Activated CD8-positive, alpha-beta memory T cell treated with anti-CD3 and anti-CD28 coated beads, Interleukin-2, amount 50 U/mL, for 4 hours (primary cell): Measurements from ENCODE around the gene USP6NL.
"Not testable (repeated sequence)": the region's sequence is repeated elsewhere in the genome, so short reads cannot be mapped to it uniquely, and the experiment has no call there.

Experiments used
- DNase-seq: peaks from one replicate; pipeline ENCODE4 v3.0.0-alpha.2; 2020

The USP6NL gene

DNA sequence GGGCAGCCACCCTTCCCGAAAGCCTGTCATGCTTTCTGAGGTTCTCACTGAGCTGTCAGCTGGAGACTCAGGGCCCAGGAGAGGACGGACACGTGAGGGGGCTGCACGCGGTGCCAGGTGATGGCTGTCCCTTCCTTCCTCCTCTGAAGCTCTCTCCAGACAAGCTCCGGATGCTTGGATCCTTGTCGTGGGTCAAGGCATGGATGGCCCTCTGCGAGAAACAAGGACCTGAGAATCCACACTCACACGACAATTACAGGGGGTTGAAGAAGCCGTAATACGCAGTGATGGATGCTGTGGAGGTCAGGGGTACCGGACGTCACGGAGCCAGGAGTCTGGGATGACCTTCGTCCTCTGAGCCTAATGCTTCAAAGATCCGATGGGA is 170.3 kb downstream of the USP6NL start:
- DNase-seq = no peak

DNA sequence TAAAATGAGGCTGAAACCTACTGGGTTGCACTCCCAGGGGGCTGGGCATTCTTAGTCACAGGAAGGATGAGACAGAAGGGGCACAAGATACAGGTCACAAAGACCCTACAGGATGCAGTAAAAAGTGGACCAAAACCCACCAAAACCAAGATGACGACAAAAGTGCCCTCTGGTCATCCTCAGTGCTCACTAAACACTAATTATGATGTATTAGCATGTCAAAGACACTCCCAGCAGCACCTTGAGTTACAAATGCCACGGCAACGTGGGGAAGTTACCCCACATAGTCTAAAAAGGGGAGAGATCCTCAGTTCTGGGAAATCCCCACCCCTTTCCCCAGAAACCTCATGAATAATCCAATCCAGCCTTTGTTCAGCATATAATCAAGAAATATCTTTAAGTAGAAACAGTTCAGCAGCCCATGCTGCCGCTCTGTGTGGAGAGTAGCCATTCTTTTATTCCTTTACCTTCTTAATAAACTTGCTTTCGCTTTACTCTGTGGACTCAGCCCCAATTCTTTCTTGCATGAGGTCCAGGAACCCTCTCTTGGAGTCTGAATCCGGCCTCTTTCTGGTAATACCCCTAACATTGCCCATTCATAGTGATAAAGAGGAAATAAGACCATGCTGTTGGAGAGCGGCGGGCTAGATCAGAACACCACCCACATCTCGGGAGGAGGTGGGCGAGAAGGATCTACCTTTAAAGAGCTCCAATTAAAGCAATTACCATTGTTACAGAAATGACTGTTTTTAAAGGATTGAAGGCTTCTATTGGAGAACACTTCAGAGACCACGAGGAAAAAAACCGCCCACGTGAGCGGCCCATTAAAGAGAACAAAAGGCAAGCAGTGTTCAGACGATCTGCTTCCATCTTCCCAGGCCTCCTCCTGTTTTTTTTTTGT is 170.9 kb downstream of the USP6NL start:
- peak; percentile 28 for DNase-seq

DNA sequence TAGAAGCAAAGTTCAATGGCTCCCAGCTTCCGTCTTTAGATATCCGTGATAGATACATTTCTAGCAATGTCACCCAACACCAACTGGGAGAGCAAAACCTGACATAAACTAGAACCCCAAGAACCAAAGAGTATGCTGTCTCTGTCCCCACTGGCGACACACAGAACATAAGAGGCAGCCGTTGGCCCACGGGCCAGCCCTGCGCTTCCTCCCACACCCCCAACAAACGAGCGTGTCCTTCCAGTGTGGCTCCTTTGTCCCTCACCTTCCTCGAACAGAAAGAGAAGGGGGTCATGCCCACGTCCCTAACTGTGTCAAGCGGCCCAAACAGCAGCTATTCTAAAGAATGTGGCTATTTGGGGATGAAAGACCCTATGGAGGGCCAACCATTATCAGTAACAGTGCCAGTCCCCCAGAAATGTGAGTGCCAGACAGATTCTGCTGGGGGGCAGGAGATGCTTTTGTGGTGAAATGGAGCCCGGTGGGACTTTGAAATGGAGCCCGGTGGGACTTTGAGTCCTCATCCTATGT is 171.9 kb downstream of the USP6NL start:
- DNase-seq = no peak

DNA sequence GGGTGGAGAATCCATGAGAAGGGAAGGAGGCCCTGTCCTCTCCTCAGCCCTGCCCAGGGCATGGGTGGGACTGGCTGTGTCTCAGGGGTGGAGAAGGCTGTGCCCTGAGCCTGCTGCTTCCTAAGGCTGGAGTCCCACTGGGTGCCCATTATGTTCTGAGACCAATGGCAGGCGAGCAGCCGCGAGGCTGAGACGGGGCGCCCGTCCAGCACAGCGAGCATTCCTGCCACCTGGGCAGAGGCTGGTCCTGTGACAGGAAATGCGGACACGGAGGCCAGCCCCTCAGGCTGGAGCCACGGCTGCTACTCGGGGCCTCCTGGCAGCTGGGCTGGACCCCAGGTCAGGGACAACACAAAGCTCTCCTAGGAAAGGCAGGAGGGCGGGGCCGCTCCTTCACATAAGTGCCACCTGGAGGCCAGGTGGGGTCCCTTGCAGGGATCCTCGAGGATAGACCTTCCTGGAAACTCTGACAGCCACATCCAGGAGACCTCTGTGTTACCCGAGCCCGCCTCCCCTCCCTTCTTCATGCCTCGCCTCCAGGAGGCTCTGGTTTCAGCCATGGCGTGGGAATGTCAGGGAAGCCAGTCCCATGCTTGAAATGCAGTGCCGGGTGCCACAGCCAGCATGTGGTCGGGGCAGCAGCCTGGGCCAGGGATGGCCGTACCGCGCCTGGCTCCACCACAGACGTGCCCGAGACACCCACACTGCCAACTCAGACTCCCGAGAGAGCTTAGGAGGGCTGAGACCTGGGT is 173.9 kb downstream of the USP6NL start:
- DNase-seq = no peak

DNA sequence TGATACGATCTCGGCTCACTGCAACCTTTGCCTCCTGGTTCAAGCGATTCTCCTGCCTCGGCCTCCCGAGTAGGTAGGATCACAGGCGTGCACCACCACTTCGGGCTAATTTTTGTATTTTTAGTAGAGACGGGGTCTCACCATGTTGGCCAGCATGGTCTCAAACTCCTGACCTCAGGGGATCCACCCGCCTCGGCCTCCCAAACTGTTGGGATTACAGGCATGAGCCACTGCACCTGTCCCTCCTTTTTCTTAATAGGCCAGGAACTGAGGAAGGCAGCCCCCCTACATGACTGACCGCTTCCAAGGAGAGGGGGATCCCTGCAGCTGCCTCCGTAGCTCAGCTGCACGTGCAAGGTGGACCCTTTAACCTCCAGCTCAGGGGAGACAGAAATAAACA is 175.0 kb downstream of the USP6NL start:
- not testable (repeated sequence) for DNase-seq

DNA sequence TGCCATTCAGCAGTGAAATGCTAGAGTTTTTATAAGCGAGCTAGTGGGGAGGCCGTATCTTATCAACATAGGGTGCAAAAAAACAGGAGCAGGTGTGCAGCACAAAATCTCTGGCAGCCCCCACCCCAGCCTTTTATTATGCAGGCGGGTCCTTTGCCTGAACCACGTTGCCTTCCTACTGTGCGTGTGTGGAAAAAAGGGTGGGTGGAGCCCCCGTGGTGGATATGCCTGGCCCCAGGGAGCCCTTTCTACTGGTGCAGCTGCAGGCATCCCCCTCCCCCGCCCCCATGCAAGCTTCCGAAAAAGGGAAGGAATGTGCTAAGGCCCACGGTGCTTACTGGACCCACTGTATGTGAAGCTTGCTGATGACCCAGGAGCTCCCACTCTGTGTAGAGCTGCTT is 175.9 kb downstream of the USP6NL start:
- no peak for DNase-seq

DNA sequence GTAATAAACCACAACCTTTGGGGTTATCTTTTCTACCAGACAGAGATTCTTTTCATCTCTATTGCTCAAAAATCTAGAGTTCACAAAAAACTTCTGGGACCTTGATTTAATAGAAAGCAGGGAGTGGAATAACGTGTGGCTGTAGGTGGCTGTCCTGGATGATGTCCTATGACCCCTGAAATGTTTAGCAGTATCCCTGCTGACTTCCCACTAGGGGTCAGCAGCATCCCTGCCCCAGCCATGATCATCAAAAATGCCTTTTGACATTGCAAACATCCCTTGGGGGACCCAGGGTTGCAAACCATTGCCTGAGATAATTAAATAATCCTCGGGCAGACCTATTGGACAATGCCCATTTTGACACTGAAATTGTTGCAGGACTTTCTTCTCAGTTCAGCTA is 177.1 kb downstream of the USP6NL start:
- no peak for DNase-seq

DNA sequence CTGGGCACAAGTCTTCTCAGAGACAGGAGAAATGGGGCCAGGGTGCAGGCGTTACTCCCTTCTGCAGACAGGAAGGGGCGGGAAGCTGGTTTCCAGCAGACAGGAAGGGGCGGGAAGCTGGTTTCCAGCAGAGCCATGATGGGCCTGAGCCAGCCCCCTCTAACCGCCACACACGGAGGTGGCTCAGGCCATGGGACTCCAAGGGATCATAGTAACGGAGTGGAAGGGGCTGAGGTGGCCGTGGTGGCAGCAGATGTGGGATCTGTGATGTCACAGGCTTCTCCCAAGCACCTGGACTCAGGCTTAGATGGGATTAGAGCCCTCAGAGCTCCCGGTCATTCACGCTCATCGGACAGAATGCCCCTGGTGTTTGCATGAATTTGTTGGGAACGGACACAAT is 177.8 kb downstream of the USP6NL start:
- DNase-seq = no peak

DNA sequence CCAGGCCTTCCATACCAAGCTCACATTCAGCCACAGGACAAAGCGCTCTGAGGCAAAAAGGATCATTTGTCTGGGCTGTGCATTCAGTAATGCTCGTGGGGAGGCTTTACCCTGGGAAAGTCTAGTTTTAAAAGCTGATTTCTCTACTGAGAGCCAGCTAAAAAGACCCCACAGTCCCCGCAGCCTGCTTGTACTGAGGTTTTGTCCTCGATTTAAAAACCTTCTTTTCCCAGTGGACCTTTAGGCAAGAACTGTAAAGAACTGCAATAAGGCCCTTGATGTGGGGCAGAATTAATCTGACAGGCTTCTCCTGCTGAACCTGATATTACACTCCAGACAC is 180.3 kb downstream of the USP6NL start:
- no peak for DNase-seq

DNA sequence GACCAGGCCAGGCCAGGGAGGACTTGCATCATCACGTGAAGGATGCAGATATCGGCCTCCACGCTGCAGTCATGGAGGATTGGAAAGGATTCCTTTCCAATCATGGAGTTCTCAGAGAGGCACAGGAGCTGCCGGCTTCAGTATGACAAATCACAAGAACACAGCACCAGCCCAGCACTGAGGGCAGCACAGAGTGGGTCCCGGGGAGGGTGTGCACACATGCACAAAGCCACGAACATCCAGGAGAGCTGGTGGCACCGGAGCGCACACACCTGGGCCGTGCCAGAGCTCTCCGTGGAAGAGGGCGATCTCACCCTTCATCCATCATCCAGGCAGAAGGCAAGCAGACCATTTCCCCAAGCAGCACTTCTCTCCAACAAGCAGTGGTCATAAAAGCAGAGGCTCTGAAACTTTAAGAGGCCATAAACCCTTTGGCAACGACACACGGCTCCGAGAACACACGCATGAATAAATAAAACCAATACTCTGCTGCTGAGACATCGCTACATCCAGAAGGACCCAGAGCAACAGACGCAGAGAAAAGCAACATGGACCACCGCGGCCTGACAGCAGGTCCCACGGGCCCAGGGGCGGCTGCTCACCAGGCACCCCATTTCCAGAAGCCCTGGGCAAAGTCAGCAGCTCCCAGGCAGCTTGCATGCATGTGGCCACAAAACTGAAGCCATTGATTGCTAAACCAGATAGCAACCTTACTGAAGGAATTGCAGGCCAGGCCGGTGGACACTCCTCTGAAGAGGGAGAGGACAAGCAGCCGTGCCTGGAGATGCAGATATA is 180.8 kb downstream of the USP6NL start:
- no peak for DNase-seq

DNA sequence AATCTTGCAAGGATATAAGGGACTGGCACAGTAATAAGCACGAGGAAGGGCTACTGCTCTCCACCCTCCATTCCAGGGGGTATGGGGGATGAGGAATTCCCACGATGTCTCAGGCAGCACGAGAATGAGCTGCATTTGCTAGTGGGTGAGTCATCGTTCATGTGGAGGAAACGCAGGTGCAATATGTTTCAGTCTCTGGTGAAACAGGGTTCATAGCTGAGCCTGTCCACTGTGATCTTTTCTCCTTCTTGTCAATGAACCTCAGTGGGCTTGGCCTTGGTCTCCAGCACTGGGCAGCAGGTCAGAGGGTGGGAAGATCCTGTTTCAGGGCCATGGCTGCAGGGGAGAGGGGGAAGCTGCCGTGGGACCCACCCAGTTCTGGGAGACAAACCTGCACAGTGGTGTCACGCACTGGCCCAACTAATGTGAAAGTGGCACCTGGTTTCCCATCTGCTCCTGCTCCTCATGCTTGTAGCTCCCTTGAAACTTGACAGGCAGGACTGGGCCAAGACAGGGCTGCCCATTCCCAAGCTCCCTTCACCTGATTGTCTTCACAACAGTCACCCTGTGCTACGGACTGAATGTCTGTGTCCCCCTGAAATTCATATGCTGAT is 181.9 kb downstream of the USP6NL start:
- no peak for DNase-seq

DNA sequence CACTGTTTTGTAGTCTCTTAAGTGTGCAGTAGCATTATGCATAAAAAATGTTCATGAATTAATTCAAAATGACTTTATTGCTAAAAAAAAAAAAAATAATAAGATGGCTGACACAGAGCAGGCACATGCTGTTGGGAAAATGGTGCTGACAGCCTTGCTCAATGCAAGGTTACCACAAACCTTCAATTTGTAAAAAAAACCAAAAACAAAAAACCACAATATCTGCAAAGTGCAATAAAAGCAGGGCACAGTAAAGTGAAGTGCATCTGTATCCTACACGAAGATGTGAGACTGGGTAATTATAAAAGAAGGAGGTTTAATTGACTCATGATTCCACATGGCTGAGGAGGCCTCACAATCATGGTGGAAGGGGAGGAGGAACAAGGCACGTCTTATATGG is 185.8 kb downstream of the USP6NL start:
- no peak for DNase-seq

DNA sequence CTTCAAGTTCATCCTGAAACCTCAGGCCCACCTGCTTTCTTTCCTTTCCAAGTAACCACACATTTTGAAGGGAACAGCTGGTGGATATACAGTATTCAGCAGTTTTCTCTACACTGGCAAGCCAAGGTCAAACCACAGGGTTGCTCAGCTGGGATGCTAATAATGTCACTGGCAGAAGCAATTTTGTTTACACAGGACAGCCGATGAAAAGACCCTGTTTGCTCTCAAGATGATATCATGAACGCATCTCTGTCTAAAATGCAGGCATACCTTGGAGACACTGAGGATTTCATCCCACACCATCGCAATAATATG is 186.2 kb downstream of the USP6NL start:
- DNase-seq = no peak

DNA sequence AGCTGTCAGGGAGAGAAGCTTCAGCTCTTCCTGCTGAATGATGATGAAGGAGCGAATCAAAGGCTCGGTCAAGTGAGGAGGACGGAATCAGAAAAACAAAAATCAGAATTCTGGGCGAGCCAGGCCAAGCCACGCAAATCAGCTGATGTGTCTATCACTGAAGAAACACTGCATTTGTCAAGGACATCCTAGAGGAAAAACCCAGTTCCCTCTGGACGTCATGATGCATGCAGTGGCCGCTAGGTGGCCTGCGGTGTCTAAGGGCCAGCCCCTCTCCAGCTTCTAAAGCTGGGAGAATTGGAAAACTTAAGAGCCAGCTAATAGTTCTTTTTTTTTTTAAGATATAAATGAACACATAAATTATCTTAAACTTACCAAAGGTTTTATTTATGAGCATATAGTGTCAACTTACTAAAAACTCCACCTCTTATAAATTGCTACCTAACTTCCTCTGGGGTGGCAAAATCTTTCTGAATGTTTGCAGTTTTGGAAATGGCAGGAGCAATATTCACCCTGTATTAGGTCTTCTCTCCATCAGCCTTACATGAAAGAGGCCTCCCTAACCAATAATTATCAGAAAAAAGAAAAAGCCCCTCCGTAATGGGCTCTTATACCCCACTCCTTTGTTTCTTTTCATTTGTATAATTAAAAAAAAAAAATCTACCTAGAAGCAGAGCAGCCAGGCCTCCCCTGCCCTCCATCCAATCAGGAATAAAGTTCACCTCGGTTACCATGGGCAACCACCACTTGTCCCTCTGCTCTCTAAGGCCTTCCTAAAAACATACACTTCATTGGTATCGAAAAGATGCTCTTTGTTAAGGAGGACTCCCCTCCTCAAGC is 186.8 kb downstream of the USP6NL start:
- no peak for DNase-seq

DNA sequence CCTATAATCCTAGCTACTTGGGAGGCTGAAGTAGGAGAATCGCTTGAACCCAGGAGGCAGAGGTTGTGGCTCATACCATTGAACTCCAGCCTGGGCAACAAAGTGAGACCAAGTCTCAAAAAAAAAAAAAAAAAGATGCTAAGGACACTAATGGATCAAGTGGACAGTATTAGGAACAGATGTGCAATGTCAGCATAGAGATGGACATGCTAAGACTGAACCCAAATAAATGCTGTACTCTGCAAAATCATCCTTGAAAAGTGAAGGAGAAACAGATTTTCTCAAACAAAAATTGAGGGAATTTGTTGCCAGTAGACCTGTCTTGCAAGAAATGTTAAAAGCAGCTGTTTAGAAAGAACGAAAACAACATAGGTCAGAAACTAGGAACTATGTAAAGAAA is 194.5 kb downstream of the USP6NL start:
- no peak for DNase-seq

DNA sequence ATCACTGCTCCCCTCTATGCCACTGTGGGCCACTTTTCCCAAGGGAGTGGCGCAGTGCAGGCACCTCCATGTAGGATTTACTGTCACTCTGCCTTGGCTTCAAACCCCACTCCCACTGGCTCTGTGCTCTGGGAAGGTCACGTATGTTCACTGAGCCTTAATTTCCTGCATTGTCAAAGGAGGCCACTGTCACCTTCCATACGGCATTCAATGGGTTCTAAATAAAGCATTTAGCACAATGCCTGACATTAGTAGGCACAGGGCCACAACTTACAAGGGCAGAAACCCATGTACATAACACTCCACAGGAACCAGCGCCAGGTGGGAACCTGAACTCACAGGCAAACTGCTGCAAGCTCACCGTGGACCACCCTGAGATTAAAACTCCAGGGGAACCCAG is 196.4 kb downstream of the USP6NL start:
- no peak for DNase-seq

DNA sequence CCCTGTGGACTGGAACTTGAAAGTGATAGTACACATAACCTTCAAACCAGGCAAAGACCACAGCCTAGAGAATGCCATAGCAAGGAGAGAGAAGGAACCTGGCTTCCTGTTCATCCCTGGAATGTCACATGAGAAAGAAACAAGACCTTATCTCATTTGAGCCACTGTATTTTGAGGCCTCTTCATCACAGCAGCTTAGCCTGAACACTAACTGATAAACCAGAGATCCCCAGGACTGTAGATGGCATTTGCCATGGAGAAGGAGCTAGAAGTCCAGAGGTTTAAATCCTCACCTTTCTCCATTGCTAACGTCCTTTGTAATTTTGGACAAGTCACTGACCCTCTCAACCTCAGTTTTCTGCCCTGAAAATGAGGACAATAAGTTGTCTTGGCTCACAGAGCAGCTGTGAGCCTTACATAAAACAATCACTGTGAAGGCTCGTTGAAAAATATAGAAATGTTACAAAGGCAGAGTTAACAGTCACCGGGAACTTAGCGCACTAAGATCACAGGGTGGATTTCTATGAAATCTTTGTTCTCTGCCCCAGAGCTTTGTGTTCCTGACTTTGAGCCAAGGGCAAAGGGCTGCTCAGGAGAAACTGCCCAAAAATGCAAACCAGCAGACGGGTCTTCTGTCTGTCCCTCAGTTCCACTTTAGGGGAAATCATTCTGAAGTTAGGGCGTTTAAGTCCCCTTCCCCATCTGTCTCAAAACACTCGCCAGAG is 197.0 kb downstream of the USP6NL start:
- DNase-seq = no peak

DNA sequence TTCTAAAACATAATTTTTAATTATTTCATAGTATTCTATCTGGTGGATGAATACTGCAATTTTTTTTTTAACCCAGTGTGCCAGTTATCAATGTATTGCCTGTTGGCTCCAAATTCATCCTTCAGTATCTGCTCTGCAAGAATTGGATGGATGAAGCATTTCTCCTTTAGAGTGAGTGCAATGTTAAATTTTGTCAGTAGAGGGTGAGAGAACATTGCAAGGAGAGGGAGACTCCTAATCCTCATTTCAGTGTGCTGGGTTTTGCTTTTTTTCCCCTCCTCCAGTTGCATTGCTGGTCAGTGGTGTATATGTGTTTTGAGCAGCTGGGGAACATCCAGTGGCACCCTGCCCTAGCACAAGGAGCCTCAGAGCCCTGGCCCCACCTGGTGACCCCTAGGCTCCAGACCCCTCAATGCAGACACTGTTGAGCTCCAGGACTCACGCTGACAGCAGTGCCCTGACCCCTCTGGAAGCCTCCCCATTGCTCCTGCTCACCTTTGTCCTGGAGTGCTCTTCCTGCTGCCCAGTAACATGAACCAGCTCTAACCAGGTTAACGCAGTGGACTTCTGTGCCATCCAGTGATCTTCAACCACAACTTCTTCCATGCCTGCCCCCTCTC is 199.4 kb downstream of the USP6NL start:
- DNase-seq = no peak

DNA sequence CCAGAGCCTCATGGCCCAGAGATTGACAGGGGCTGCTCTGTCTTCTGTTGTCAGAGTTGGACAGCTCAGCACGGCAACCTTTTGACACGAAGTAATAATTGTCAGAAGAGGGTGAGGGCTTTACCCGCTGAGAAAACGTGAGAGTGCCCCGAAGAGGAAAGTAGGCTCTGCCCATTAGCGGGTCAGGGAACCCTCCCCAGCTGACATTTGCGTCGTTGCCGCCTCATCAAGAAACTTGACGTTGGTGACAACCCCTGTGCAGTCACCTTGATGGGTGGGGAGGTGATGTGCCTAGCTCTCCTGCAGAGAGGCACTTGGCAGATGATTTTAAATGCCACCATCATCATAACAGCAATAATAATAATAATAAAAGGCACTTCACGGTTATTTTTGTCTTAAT is 202.1 kb downstream of the USP6NL start:
- no peak for DNase-seq

DNA sequence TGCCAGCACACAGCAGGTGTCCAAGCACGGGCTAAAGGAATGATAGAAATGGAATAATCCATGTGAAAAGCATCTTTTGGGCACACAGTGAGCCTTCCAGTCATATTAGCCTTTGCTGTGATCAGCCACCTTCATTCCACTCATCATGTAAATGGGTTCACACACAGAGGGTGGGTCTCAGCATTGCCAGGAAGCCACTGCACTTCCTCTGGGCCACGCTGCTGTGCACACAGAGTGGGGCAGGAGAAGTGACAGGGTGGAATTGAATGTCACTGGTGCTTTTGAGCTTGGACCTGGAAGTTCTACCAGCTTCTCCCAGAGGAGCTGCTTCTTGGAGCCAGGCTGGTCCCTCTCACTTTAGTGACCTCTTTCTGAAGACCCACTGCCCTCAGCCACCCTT is 203.5 kb downstream of the USP6NL start:
- DNase-seq = no peak

DNA sequence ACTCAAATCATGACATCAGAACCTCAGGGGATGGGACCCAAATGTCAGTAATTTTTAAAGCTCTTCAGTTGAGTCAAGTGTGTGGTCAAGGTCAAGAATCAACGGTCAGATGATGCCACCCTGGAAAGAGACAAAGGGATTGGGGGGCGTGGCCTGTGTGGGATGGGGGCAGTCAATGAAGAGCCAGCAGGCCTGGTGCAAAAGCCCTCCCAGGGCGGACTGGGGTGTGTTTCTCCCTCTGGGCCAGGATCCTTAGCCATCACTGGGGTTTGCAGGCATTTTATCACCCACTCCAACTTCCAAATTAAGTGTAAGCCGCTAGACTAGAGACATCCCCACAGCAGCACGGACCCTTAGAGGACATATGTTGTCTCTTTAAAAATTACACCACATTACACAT is 204.7 kb downstream of the USP6NL start:
- no peak for DNase-seq
